ENCODE data around the gene MFRP. TPM values are rescaled to one million over a fixed set of nuclear protein-coding genes. Genes with fewer than 3 reads are reported as not detected.
A peak's percentile ranks its signal among the peaks of the same experiment; 100 is the strongest.

The MFRP gene
- polyA plus RNA-seq, 1 experiment, result not detected

DNA sequence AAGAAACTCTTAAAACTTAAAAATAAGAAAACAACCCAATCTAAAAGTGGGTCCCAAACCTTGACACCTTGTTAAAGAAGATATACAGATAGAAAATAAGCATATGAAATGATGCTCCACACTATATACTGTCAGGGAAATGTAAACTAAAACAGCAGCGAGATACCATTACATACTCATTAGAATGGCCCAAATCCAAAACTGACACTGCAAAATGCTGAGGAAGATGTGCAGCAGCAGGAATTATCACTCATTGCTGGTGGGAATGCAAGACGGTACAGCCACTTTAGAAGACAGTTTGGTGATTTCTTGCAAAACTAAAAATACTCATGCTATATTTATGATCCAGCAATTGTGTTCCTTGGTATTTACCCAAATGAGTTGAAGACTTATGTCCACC is 17.2 kb downstream of the MFRP start:
- DNase-seq (ENCODE audit: low read depth, low spot score), result no peak

DNA sequence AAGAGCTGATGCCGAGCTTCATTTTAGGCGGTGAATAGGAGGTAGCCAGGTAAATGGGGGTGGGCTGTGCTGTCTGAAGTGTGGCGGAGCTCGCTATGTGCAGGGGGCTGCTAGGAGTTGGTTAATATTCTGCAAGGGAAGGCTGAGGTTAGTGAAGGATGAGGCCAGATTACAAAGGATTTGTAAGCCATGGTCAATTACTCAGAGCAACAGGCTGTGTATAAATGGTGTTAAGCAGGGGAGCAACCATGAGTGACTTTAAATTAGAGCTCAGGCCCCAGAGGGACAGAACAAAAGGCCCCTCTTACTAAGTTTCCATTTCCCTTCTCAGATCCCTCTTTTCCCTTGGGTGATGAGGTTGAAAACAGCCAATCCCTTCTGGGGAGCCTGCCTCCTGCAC is 22.3 kb downstream of the MFRP start:
- Histone ChIP-seq H3K27me3 (ENCODE audit: control insufficient read depth, insufficient read depth, low read length) (no peaks in the 10 kb centered on the region), H3K4me3 (ENCODE audit: low read depth, low read length) (no peak overlapping the region), H3K9me3 (ENCODE audit: control insufficient read depth, insufficient read depth, low read length) (no peaks in the 10 kb centered on the region), H3K27ac (ENCODE audit: low read depth, low read length) (no peak overlapping the region)
- ChIA-PET CTCF (interaction anchor here (0.6 to 8.8 kb wide), 38 partner anchors 9 to 293 kb away, joined by 3 to 161 read pairs (median 4); partner anchors contain the start of genes C1QTNF5, CBL, DPAGT1 and HYOU1), POLR2A (no interaction called here)
- DNase-seq (ENCODE audit: low read depth, low spot score), result no peak
- TF ChIP-seq, protein P1, sequence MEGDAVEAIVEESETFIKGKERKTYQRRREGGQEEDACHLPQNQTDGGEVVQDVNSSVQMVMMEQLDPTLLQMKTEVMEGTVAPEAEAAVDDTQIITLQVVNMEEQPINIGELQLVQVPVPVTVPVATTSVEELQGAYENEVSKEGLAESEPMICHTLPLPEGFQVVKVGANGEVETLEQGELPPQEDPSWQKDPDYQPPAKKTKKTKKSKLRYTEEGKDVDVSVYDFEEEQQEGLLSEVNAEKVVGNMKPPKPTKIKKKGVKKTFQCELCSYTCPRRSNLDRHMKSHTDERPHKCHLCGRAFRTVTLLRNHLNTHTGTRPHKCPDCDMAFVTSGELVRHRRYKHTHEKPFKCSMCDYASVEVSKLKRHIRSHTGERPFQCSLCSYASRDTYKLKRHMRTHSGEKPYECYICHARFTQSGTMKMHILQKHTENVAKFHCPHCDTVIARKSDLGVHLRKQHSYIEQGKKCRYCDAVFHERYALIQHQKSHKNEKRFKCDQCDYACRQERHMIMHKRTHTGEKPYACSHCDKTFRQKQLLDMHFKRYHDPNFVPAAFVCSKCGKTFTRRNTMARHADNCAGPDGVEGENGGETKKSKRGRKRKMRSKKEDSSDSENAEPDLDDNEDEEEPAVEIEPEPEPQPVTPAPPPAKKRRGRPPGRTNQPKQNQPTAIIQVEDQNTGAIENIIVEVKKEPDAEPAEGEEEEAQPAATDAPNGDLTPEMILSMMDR (IDR thresholded peaks at IDR 0.05; ENCODE audit: low read depth, low read length), result no peak

More for the DNA sequence above, 17.2 kb downstream of the MFRP start:
- H3K9me3 ChIP-seq (ENCODE audit: control insufficient read depth, insufficient read depth, low read length), result no peaks in the 10 kb centered on the region
- no peak overlapping the region for H3K27ac ChIP-seq (ENCODE audit: low read depth, low read length)
- no peak overlapping the region for H3K4me3 ChIP-seq (ENCODE audit: low read depth, low read length)
- CTCF ChIA-PET, result interaction anchor here (1.4 kb wide), 1 partner anchor 9 kb away, joined by 4 read pairs; no protein-coding TSS in a partner anchor
- POLR2A ChIA-PET, result interaction anchor here (0.9 kb wide), 1 partner anchor 9 kb away, joined by 8 read pairs; no protein-coding TSS in a partner anchor
- TF ChIP-seq, protein P1 (IDR thresholded peaks at IDR 0.05; ENCODE audit: low read depth, low read length), result no peak
- H3K27me3 ChIP-seq (ENCODE audit: control insufficient read depth, insufficient read depth, low read length), result no peaks in the 10 kb centered on the region

DNA sequence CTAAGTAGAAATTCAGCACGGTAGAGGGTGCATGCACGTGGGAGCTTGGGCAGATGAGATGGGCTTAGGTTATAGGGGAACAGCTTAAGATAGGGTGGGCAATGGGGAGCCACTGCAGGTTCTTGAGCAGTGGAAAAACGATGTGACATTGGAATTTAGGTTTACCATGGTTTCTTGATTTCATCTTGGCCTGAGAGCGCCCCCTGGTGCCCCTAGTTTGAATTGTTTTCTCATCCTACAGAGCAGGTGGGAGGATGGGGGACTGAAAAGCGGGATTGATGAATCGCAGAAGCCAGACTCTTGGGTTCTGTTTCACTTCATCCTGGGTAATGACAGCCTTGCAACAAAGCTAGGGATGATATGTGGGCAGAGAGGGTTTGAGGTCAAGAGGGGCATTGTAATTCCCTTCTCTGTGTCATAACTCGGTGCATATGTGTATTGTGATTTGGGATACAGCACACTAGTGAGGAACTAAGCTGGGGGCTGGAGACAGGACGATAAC is 22.9 kb downstream of the MFRP start:
- H3K27me3 ChIP-seq (ENCODE audit: control insufficient read depth, insufficient read depth, low read length), result no peaks in the 10 kb centered on the region
- no peak overlapping the region for H3K4me3 ChIP-seq (ENCODE audit: low read depth, low read length)
- no peaks in the 10 kb centered on the region for H3K9me3 ChIP-seq (ENCODE audit: control insufficient read depth, insufficient read depth, low read length)
- no peak overlapping the region for H3K27ac ChIP-seq (ENCODE audit: low read depth, low read length)
- DNase-seq (ENCODE audit: low read depth, low spot score), result no peak
- CTCF ChIA-PET, result interaction anchor here (0.6 to 8.8 kb wide), 49 partner anchors 8 to 1121 kb away, joined by 3 to 161 read pairs (median 4); partner anchors contain the start of genes C1QTNF5, CBL, DPAGT1 and HINFP
- POLR2A ChIA-PET, result no interaction called here
- TF ChIP-seq, protein P1 (IDR thresholded peaks at IDR 0.05; ENCODE audit: low read depth, low read length), result peak; percentile 81

DNA sequence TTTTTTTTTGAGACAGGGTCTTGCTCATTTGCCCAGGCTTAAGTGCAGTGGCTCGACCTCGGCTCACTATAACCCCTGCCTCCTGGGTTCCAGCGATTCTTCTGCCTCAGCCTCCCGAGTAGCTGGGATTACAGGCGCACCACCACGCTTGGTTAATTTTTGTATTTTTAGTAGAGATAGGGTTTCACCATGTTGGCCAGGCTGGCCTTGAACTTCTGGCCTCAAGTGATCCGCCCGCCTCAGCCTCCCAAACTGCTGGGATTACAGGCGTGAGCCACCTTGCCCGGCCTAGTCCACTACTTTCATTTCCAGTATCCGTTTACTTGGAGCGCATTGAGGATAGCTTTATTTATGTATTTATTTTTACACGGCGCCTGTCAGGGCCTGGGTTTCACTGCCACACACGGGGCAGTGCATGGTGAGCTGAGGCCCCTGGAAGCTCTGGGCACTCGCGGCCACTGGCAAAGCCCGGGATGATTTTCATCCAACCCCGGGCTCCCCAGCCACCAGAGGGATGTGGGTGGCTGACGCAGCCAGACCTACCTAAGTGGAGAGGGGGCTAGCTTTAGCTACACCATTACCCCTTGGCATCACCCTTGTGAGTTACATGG is 23.5 kb downstream of the MFRP start:
- H3K27ac ChIP-seq (ENCODE audit: low read depth, low read length), result no peak overlapping the region
- TF ChIP-seq, protein P1 (IDR thresholded peaks at IDR 0.05; ENCODE audit: low read depth, low read length), result no peak
- no peak for DNase-seq (ENCODE audit: low read depth, low spot score)
- H3K27me3 ChIP-seq (ENCODE audit: control insufficient read depth, insufficient read depth, low read length), result no peaks in the 10 kb centered on the region
- no peak overlapping the region for H3K4me3 ChIP-seq (ENCODE audit: low read depth, low read length)
- no peaks in the 10 kb centered on the region for H3K9me3 ChIP-seq (ENCODE audit: control insufficient read depth, insufficient read depth, low read length)
- ChIA-PET CTCF (interaction anchor here (0.6 to 8.8 kb wide), 37 partner anchors 8 to 1122 kb away, joined by 3 to 161 read pairs (median 5); partner anchors contain the start of genes C1QTNF5, CBL, DPAGT1 and HINFP), POLR2A (interaction anchor here (2.0 kb wide), 1 partner anchor 18 kb away, joined by 4 read pairs; the partner anchor contains the start of gene C1QTNF5)

DNA sequence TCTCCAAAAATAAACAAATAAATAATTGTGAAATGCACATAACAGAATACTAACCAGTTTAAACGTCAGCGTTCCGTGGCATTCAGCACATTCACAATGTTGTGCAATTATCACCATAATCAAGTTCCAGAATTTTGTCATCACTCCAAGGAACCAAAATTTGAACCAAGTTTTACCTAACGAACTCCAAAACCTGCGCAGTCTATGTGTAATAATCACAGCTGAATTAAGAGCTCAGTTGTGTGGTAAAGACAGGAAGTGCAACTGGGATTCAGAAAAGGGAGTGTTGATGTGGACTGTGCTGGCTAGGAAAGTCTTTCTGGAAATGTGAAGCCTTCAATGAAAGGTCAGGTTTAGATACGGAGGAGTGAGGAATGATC is 24.2 kb downstream of the MFRP start:
- CTCF ChIA-PET, result interaction anchor here (1.1 to 8.8 kb wide), 11 partner anchors 11 to 213 kb away, joined by 3 to 161 read pairs (median 28); partner anchors contain the start of genes C1QTNF5, CBL and RNF26

More for the DNA sequence above, 24.2 kb downstream of the MFRP start:
- Histone ChIP-seq H3K4me3 (ENCODE audit: low read depth, low read length) (no peak overlapping the region), H3K27ac (ENCODE audit: low read depth, low read length) (no peak overlapping the region), H3K9me3 (ENCODE audit: control insufficient read depth, insufficient read depth, low read length) (no peaks in the 10 kb centered on the region), H3K27me3 (ENCODE audit: control insufficient read depth, insufficient read depth, low read length) (no peaks in the 10 kb centered on the region)
- TF ChIP-seq, protein P1 (IDR thresholded peaks at IDR 0.05; ENCODE audit: low read depth, low read length), result no peak; the same call in 1 of the 2 replicates
- DNase-seq (ENCODE audit: low read depth, low spot score), result no peak
- POLR2A ChIA-PET, result interaction anchor here (2.0 to 2.6 kb wide), 2 partner anchors 15 to 18 kb away, joined by 4 to 34 read pairs; partner anchors contain the start of gene C1QTNF5
